ENCODE data around the gene ADGRE3. TPM values are rescaled to one million over a fixed set of nuclear protein-coding genes. Genes with fewer than 3 reads are reported as not detected.
"Not testable (repeated sequence)": the region's sequence is repeated elsewhere in the genome, so short reads cannot be mapped to it uniquely, and the experiment has no call there.

Gene ADGRE3
- total RNA-seq, 1 experiment from 2014 or later: not detected

GRCh38 chr19:14616407-14616806, 58.2 kb downstream of the ADGRE3 start:
- intact Hi-C loops (cut with micrococcal nuclease; ENCODE audit: unreplicated experiment): no loop called here
- no peak for TF ChIP-seq EZH2 (IDR thresholded peaks at IDR 0.05; ENCODE audit: borderline replicate concordance, low read depth, low read length, poor library complexity, severe bottlenecking)
- TF ChIP-seq CTCF (conservative IDR thresholded peaks at IDR 0.05; ENCODE audit: low read depth, low read length): no peak
- Histone ChIP-seq H3K27ac (ENCODE audit: low read depth, low read length, poor library complexity, severe bottlenecking) (no peak overlapping the region), H3K4me1 (ENCODE audit: insufficient read depth, low read length, poor library complexity, severe bottlenecking) (no peaks in the 10 kb centered on the region), H3K9me3 (ENCODE audit: low read depth, low read length, poor library complexity, severe bottlenecking) (no peaks in the 10 kb centered on the region), H3K36me3 (ENCODE audit: insufficient read depth, low read length, poor library complexity, severe bottlenecking) (no peaks in the 10 kb centered on the region), H3K4me3 (ENCODE audit: low read depth, low read length, poor library complexity, severe bottlenecking) (no peak overlapping the region), H3K27me3 (replicated peaks; ENCODE audit: insufficient read depth, low read depth, low read length, poor library complexity) (no peaks in the 10 kb centered on the region)
- ChIA-PET CTCF (no interaction called here), POLR2A (ENCODE audit: low non-redundant PET) (no interaction called here)
- DNase-seq (ENCODE audit: low spot score): no peak
- no TSS peak for BruUV-seq (replicated peaks)

GRCh38 chr19:14615623-14616022, 59.0 kb downstream of the ADGRE3 start:
- intact Hi-C loops (cut with micrococcal nuclease; ENCODE audit: unreplicated experiment): no loop called here
- no peak for DNase-seq (ENCODE audit: low spot score)
- POLR2A ChIA-PET (ENCODE audit: low non-redundant PET): interaction anchor here (0.7 kb wide), 1 partner anchor 44 kb away, joined by 12 read pairs; the partner anchor contains the start of gene NDUFB7
- no peaks in the 10 kb centered on the region for H3K9me3 ChIP-seq (ENCODE audit: low read depth, low read length, poor library complexity, severe bottlenecking)
- no peaks in the 10 kb centered on the region for H3K27me3 ChIP-seq (replicated peaks; ENCODE audit: insufficient read depth, low read depth, low read length, poor library complexity)
- BruUV-seq (replicated peaks): no TSS peak
- TF ChIP-seq EZH2 (IDR thresholded peaks at IDR 0.05; ENCODE audit: borderline replicate concordance, low read depth, low read length, poor library complexity, severe bottlenecking): no peak
- no peak for TF ChIP-seq CTCF (conservative IDR thresholded peaks at IDR 0.05; ENCODE audit: low read depth, low read length)
- H3K4me3 ChIP-seq (ENCODE audit: low read depth, low read length, poor library complexity, severe bottlenecking): no peak overlapping the region
- CTCF ChIA-PET: no interaction called here
- H3K27ac ChIP-seq (ENCODE audit: low read depth, low read length, poor library complexity, severe bottlenecking): no peak overlapping the region
- H3K36me3 ChIP-seq (ENCODE audit: insufficient read depth, low read length, poor library complexity, severe bottlenecking): no peaks in the 10 kb centered on the region
- no peaks in the 10 kb centered on the region for H3K4me1 ChIP-seq (ENCODE audit: insufficient read depth, low read length, poor library complexity, severe bottlenecking)

GRCh38 chr19:14614099-14614412, 60.6 kb downstream of the ADGRE3 start:
- no peaks in the 10 kb centered on the region for H3K9me3 ChIP-seq (ENCODE audit: low read depth, low read length, poor library complexity, severe bottlenecking)
- no peak overlapping the region for H3K27ac ChIP-seq (ENCODE audit: low read depth, low read length, poor library complexity, severe bottlenecking)
- no peaks in the 10 kb centered on the region for H3K4me1 ChIP-seq (ENCODE audit: insufficient read depth, low read length, poor library complexity, severe bottlenecking)
- no peaks in the 10 kb centered on the region for H3K36me3 ChIP-seq (ENCODE audit: insufficient read depth, low read length, poor library complexity, severe bottlenecking)
- no TSS peak for BruUV-seq (replicated peaks)
- no peak for TF ChIP-seq CTCF (conservative IDR thresholded peaks at IDR 0.05; ENCODE audit: low read depth, low read length)
- H3K27me3 ChIP-seq (replicated peaks; ENCODE audit: insufficient read depth, low read depth, low read length, poor library complexity): no peaks in the 10 kb centered on the region
- intact Hi-C loops (cut with micrococcal nuclease; ENCODE audit: unreplicated experiment): no loop called here
- no peak for DNase-seq (ENCODE audit: low spot score)
- ChIA-PET POLR2A (ENCODE audit: low non-redundant PET) (no interaction called here), CTCF (no interaction called here)
- no peak overlapping the region for H3K4me3 ChIP-seq (ENCODE audit: low read depth, low read length, poor library complexity, severe bottlenecking)

- intact Hi-C loops (cut with micrococcal nuclease; ENCODE audit: unreplicated experiment); H3K27me3 ChIP-seq (replicated peaks; ENCODE audit: insufficient read depth, low read depth, low read length, poor library complexity); H3K9me3 ChIP-seq (ENCODE audit: low read depth, low read length, poor library complexity, severe bottlenecking); H3K4me1 ChIP-seq (ENCODE audit: insufficient read depth, low read length, poor library complexity, severe bottlenecking); BruUV-seq (replicated peaks); DNase-seq (ENCODE audit: low spot score); H3K36me3 ChIP-seq (ENCODE audit: insufficient read depth, low read length, poor library complexity, severe bottlenecking); H3K27ac ChIP-seq (ENCODE audit: low read depth, low read length, poor library complexity, severe bottlenecking); CTCF ChIA-PET; POLR2A ChIA-PET (ENCODE audit: low non-redundant PET); H3K4me3 ChIP-seq (ENCODE audit: low read depth, low read length, poor library complexity, severe bottlenecking): not testable (repeated sequence)
These were observed 61.1 kb downstream of the ADGRE3 start for GRCh38 chr19:14613399-14614098.
